Stimulated activated CD8-positive, alpha-beta memory T cell treated with anti-CD3 and anti-CD28 coated beads, Interleukin-15, amount 100 ng/mL, for 24 hours (primary cell): ENCODE results near the gene DCHS1.

Experiments
- DNase-seq: peaks from one replicate; pipeline ENCODE4 v3.0.0-alpha.2; 2020; ENCODE audit warnings: low read depth

DCHS1 gene

GRCh38 chr11:6670202-6670830 lies 14.7 kb upstream of the DCHS1 start:
- no peak for DNase-seq

DNA sequence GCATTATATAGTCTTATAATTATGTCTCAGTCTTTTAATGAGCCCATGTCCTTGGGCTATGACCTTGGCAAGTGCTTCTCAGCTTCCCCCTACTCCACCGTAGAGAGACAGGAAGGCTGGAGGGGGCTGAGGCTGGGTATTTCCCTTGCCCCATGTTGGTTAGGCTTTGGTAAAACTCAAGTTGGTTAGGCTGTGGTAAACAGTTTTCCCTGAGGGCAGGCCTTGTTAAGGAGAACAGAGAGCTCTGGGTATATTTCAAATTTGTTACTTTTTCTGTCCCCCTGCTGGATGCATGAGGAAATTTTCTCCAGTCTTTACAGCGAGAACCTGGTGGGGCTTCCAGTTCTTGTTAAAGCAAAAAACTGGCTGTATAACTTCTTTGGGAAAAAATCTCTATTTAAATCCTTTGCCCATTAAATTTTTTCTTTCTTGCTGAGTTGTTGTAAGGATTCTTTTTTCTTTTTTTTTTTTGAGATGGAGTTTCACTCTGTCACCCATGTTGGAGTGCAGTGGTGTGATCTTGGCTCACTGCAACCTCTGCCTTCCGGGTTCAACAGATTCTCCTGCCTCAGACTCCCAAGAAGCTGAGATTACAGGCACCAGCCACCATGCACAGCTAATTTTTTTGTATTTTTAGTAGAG lies 12.2 kb upstream of the DCHS1 start:
- DNase-seq: no peak

GRCh38 chr11:6666302-6667183 lies 10.9 kb upstream of the DCHS1 start:
- DNase-seq: no peak

DNA sequence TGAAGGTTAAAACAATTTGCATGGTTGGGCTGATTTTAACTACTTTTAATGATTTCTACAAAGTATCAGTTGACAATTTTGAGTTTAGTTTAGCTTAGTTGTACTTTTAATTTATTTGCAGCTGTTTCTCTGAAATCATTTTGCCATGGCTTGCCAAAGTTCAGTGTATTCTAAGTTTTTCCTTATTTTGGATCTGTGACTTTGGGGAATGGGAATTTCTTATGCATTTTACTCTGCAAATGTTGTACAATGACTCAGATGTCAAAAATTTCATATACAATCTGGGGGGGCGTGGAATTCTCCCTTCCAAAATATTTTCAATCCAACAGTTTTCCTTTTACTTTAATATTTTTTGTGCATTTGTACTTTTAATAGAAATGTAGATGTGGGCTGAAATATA lies 8.9 kb upstream of the DCHS1 start:
- no peak for DNase-seq

GRCh38 chr11:6663794-6664469 lies 8.3 kb upstream of the DCHS1 start:
- DNase-seq: no peak

- no peak for DNase-seq
These were observed 5.1 kb upstream of the DCHS1 start for GRCh38 chr11:6660712-6661111.

- DNase-seq: no peak
These were observed 3.0 kb upstream of the DCHS1 start for GRCh38 chr11:6658647-6659046.

GRCh38 chr11:6657346-6657745 lies 1.7 kb upstream of the DCHS1 start:
- no peak for DNase-seq

- DNase-seq: no peak
These were observed 1.3 kb upstream of the DCHS1 start for GRCh38 chr11:6656936-6657335.

- no peak for DNase-seq
These were observed 941 bp upstream of the DCHS1 start for GRCh38 chr11:6656584-6656915.

GRCh38 chr11:6655020-6655789 lies 404 bp downstream of the DCHS1 start:
- DNase-seq: no peak

GRCh38 chr11:6654281-6655019 lies 1.2 kb downstream of the DCHS1 start:
- no peak for DNase-seq

GRCh38 chr11:6653656-6654055 lies 2.0 kb downstream of the DCHS1 start:
- DNase-seq: no peak

DNA sequence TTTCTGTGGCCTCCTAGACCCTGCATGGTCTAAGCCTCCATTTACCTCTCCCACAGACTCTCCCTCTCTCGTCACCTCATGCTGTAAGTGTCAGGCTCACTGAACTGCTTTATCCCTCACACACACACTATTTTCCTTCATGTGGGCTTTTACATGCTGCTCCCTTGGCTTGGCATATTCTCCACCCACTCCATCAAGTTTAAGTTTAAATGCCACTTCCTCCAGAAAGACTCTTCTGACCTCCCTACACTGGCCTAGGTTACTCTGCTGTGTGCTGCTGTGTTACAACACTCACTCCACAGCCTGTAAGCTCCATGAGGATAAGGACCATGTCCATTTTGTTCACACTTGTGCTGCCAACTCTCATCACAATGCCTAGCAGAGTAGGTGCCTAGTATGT lies 2.5 kb downstream of the DCHS1 start:
- no peak for DNase-seq

GRCh38 chr11:6652182-6652581 lies 3.4 kb downstream of the DCHS1 start:
- no peak for DNase-seq

DNA sequence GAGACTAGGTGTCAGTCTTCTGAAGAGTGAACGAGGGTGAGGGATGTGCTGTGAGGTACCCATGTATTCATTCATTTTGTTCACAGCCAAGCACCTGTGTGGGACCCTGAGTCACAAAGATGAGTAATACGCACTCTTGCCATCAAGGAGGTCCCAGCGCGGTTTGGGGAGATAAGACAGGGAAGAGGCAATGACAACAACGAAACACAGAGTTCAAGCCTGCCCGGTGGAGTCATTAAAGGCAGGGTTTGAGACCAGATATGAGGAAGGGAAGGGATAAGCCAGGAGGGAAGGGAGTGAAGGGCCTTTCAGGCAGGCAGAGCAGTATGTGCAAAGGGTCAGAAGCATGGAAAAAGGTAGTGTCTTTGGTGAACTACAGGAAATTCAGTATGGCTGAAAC lies 4.6 kb downstream of the DCHS1 start:
- no peak for DNase-seq

DNA sequence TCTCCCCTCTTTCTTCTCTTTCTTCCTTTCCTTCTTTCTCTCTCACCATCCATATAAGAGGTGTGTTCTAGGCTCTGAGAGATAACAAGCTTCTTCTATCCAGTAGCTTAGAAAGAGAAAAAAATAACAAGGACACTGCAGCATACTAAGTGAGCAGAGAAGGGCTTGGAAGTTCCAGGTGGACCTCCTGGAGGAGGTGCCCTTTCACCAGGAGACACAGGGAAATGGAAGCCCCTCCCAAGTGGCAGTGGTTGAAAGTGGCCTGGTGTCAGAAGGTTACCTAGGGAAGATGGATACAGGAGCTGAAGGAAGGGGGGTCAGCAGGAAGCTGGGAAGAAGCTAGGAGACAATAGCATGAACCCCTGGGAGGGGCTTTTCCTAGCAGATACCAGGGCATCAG lies 5.5 kb downstream of the DCHS1 start:
- DNase-seq: no peak

DNA sequence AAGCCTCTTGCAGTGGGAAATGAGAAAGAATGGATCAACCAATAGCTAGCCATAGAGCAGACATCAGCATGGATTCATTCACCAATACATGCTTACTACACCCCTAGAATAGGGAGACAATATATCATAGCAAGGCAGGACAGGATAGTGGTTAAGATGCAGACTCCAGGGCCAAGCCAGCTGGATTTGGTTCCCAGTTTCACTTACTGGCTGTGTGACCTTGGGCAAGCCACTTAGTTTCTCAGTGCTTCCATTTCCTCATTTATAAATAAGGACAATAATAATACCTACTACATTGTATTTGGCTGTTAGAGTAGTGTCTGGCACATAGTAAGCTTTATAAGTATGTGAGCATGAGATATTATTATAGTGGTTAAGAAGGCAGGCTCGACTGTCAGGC lies 7.1 kb downstream of the DCHS1 start:
- no peak for DNase-seq

- DNase-seq: no peak
These were observed 7.8 kb downstream of the DCHS1 start for GRCh38 chr11:6647836-6648235.

GRCh38 chr11:6646918-6647679 lies 8.5 kb downstream of the DCHS1 start:
- DNase-seq: no peak

- DNase-seq: no peak
These were observed 9.1 kb downstream of the DCHS1 start for GRCh38 chr11:6646576-6646917.
